H9 (cell line): ENCODE data around the gene GRK3. TPM values are rescaled to one million over a fixed set of nuclear protein-coding genes. Genes with fewer than 3 reads are reported as not detected.

Experiments
- DNase-seq: peaks from one replicate; pipeline ENCODE4 v3.0.0-alpha.2; 2017
- H2AFZ ChIP-seq: one replicate; pipeline ENCODE4 v1.6.1; 2013; ENCODE audit warnings: mild to moderate bottlenecking, low read length, control low read depth, moderate library complexity
- H2AK5ac ChIP-seq: 2 replicates; pipeline ENCODE4 v1.6.1; 2013; ENCODE audit warnings: low read length, control low read depth, mixed read lengths; ENCODE audit not compliant: insufficient read length
- H2BK120ac ChIP-seq: one replicate; pipeline ENCODE4 v1.6.1; 2013; ENCODE audit warnings: low read depth, mild to moderate bottlenecking, low read length, control low read depth, inconsistent platforms; ENCODE audit not compliant: poor library complexity, severe bottlenecking
- H2BK12ac ChIP-seq: 2 replicates; pipeline ENCODE4 v1.6.1; 2013; ENCODE audit warnings: low read length, control low read depth, mixed read lengths, low read depth; ENCODE audit not compliant: insufficient read length
- H2BK15ac ChIP-seq: 2 replicates; pipeline ENCODE4 v1.6.1; 2013; ENCODE audit warnings: low read depth, low read length, control low read depth
- H2BK20ac ChIP-seq: one replicate; pipeline ENCODE4 v1.6.1; 2013; ENCODE audit warnings: low read depth, mild to moderate bottlenecking, low read length, control low read depth, inconsistent platforms; ENCODE audit not compliant: poor library complexity, severe bottlenecking
- H2BK5ac ChIP-seq: 2 replicates; pipeline ENCODE4 v1.6.1; 2013; ENCODE audit warnings: low read length, control low read depth, mixed read lengths; ENCODE audit not compliant: insufficient read length
- H3K14ac ChIP-seq: 2 replicates; pipeline ENCODE4 v1.6.1; 2013; ENCODE audit warnings: low read length, control low read depth; ENCODE audit not compliant: insufficient read depth
- H3K18ac ChIP-seq: 2 replicates; pipeline ENCODE4 v1.6.1; 2013; ENCODE audit warnings: low read depth, mild to moderate bottlenecking, mixed read lengths, low read length, control low read depth; ENCODE audit not compliant: insufficient read length
- H3K23ac ChIP-seq: 2 replicates; pipeline ENCODE4 v1.6.1; 2013; ENCODE audit warnings: low read length, control low read depth, mixed read lengths, low read depth; ENCODE audit not compliant: insufficient read length
- H3K23me2 ChIP-seq: 2 replicates; pipeline ENCODE4 v1.6.1; 2013; ENCODE audit warnings: low read depth, mild to moderate bottlenecking, mixed read lengths, low read length, control low read depth; ENCODE audit not compliant: insufficient read length, poor library complexity, severe bottlenecking
- H3K27ac ChIP-seq: 2 replicates; pipeline ENCODE4 v1.5.1; 2013; ENCODE audit warnings: low read length, control low read depth, mixed read lengths, low read depth; ENCODE audit not compliant: insufficient read length
- H3K27me3 ChIP-seq: 2 replicates; pipeline ENCODE4 v1.6.1; 2013; ENCODE audit warnings: low read length, control low read depth, inconsistent platforms; ENCODE audit not compliant: insufficient read depth
- H3K4ac ChIP-seq: 2 replicates; pipeline ENCODE4 v1.6.1; 2013; ENCODE audit warnings: low read depth, mild to moderate bottlenecking, control low read depth, inconsistent platforms, low read length, moderate library complexity
- H3K4me1 ChIP-seq: 2 replicates; pipeline ENCODE4 v1.6.1; 2013; ENCODE audit warnings: low read length, control low read depth, inconsistent platforms; ENCODE audit not compliant: insufficient read depth
- H3K4me2 ChIP-seq: 2 replicates; pipeline ENCODE4 v1.6.1; 2013; ENCODE audit warnings: low read length, control low read depth, mixed read lengths; ENCODE audit not compliant: insufficient read length, insufficient read depth
- H3K56ac ChIP-seq: 2 replicates; pipeline ENCODE4 v1.6.1; 2013; ENCODE audit warnings: low read depth, mild to moderate bottlenecking, mixed read lengths, low read length, control low read depth; ENCODE audit not compliant: insufficient read length
- H3K79me1 ChIP-seq: 2 replicates; pipeline ENCODE4 v1.6.1; 2013; ENCODE audit warnings: low read depth, mild to moderate bottlenecking, moderate library complexity, low read length, control low read depth, inconsistent platforms; ENCODE audit not compliant: insufficient read depth, poor library complexity, severe bottlenecking
- H3K79me2 ChIP-seq: 2 replicates; pipeline ENCODE4 v1.6.1; 2013; ENCODE audit warnings: low read length, control low read depth, inconsistent platforms; ENCODE audit not compliant: insufficient read depth
- H3K9ac ChIP-seq: 2 replicates; pipeline ENCODE4 v1.6.1; 2013; ENCODE audit warnings: low read length, control low read depth, mixed read lengths; ENCODE audit not compliant: insufficient read length; ENCODE audit errors: extremely low read depth
- H3K9me3 ChIP-seq: one replicate; pipeline ENCODE4 v1.6.1; 2013; ENCODE audit warnings: low read depth, low read length, inconsistent platforms; ENCODE audit not compliant: control insufficient read depth
- H3T11ph ChIP-seq: one replicate; pipeline ENCODE4 v1.6.1; 2013; ENCODE audit warnings: mild to moderate bottlenecking, low read length, control low read depth, inconsistent platforms
- H4K20me1 ChIP-seq: one replicate; pipeline ENCODE4 v1.6.1; 2013; ENCODE audit not compliant: control insufficient read depth, insufficient read length, insufficient read depth
- H4K5ac ChIP-seq: 2 replicates; pipeline ENCODE4 v1.6.1; 2013; ENCODE audit warnings: low read depth, mild to moderate bottlenecking, mixed read lengths, low read length, control low read depth; ENCODE audit not compliant: insufficient read length
- H4K8ac ChIP-seq: replicated peaks from 2 replicates; pipeline ENCODE4 v1.6.1; 2013; ENCODE audit warnings: low read length, control low read depth, mixed read lengths, low read depth; ENCODE audit not compliant: insufficient read length
- H4K91ac ChIP-seq: 2 replicates; pipeline ENCODE4 v1.6.1; 2013; ENCODE audit warnings: low read depth, mild to moderate bottlenecking, moderate library complexity, mixed read lengths, low read length, control low read depth; ENCODE audit not compliant: insufficient read length
- H3K27ac Mint-ChIP-seq, 3 experiments: 2 replicates in 2 of 3; 3 replicates in 1 of 3; pipeline ENCODE4 v1.8.0; 2020 to 2021; ENCODE audit warnings: mixed read lengths in 3 of 3, mild to moderate bottlenecking in 1 of 3, moderate library complexity in 1 of 3
- H3K27me3 Mint-ChIP-seq: 2 replicates; pipeline ENCODE4 v1.8.0; 2021; ENCODE audit warnings: low read depth, mild to moderate bottlenecking, moderate library complexity, mixed read lengths
- H3K36me3 Mint-ChIP-seq, 3 experiments: 2 replicates in 2 of 3; 3 replicates in 1 of 3; pipeline ENCODE4 v1.8.0; 2020 to 2021; ENCODE audit warnings: low read depth in 3 of 3, mixed read lengths in 3 of 3; ENCODE audit not compliant: insufficient read depth in 1 of 3
- H3K4me1 Mint-ChIP-seq, 2 experiments: 2 replicates each; pipeline ENCODE4 v1.8.0; 2020; ENCODE audit warnings: mixed read lengths in 2 of 2
- H3K4me3 Mint-ChIP-seq, 2 experiments: 2 replicates in 1 of 2; 3 replicates in 1 of 2; pipeline ENCODE4 v1.8.0; 2020 to 2021; ENCODE audit warnings: mild to moderate bottlenecking in 2 of 2, mixed read lengths in 2 of 2, moderate library complexity in 1 of 2
- H3K9me3 Mint-ChIP-seq, 2 experiments: 2 replicates in 1 of 2; 3 replicates in 1 of 2; pipeline ENCODE4 v1.8.0; 2020; ENCODE audit warnings: mild to moderate bottlenecking in 2 of 2, mixed read lengths in 2 of 2, moderate library complexity in 1 of 2
- WGBS: extraction: QIAGEN DNeasy Blood & Tissue Kit; methylation state at CpG from one replicate; pipeline ENCODE4 v1.1.7; 2013; ENCODE audit warnings: missing lambda C conversion rate, low lambda C conversion rate, mixed read lengths; ENCODE audit not compliant: insufficient read length; ENCODE audit errors: extremely low coverage; 5-methylcytosine and 5-hydroxymethylcytosine counted together
- total RNA-seq: library from RNA; stranded (reverse); gene quantifications from 2 replicates; pipeline ENCODE4 v1.2.1, GENCODE V29; 2021
- TF ChIP-seq, protein P1 (sequence below): fragments of 200-600 bp; sonication (generic); conservative IDR thresholded peaks from 3 replicates; pipeline ENCODE4 v1.8.0; 2021; ENCODE audit warnings: antibody characterized with exemption, mild to moderate bottlenecking

The GRK3 gene
- total RNA-seq, 1 experiment from 2014 or later = 23.9 TPM

DNA sequence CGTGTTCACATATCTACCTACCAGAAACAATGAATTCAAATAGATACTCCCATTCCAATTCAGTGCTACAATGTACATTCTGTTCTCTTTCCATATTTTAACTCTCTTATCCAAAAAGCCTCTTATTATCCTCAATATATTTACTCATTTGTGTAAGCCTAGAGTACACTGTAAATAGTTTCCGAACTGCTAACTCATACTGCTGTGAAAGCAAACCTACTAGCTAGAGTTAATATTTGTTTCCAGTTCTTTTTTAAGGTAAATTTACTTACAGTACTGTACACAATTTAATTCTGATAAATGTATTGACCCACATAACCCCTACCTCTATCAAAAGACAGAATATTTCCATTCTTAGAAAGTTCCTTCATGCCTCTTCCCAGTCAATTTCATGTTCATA, 71.8 kb downstream of the GRK3 start:
- no peak overlapping the region for H2BK12ac ChIP-seq
- H3K4ac ChIP-seq = no peak overlapping the region
- H3K23ac ChIP-seq = no peak overlapping the region
- H3K4me1 ChIP-seq = peaks cover 3% of the 10 kb centered on the region; the same call in 1 of the 2 replicates
- no peak overlapping the region for H2BK120ac ChIP-seq
- no peak overlapping the region for H4K8ac ChIP-seq
- no CpG with 5 or more reads among the region's 2 CpGs for WGBS
- TF ChIP-seq, protein P1, sequence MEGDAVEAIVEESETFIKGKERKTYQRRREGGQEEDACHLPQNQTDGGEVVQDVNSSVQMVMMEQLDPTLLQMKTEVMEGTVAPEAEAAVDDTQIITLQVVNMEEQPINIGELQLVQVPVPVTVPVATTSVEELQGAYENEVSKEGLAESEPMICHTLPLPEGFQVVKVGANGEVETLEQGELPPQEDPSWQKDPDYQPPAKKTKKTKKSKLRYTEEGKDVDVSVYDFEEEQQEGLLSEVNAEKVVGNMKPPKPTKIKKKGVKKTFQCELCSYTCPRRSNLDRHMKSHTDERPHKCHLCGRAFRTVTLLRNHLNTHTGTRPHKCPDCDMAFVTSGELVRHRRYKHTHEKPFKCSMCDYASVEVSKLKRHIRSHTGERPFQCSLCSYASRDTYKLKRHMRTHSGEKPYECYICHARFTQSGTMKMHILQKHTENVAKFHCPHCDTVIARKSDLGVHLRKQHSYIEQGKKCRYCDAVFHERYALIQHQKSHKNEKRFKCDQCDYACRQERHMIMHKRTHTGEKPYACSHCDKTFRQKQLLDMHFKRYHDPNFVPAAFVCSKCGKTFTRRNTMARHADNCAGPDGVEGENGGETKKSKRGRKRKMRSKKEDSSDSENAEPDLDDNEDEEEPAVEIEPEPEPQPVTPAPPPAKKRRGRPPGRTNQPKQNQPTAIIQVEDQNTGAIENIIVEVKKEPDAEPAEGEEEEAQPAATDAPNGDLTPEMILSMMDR = no peak
- Mint-ChIP-seq H3K27ac (no peak overlapping the region), H3K4me3 (no peak overlapping the region), H3K36me3 (peaks cover 16 to 27% (median 19%) of the 10 kb centered on the region in 3 experiments), H3K4me1 (peaks cover 13 to 19% of the 10 kb centered on the region in 2 experiments), H3K27me3 (no peaks in the 10 kb centered on the region), H3K9me3 (peaks cover 0 to 11% of the 10 kb centered on the region in 2 experiments; a peak in 3 of 5 replicates)
- no peak overlapping the region for H2BK20ac ChIP-seq
- no peak overlapping the region for H2BK15ac ChIP-seq
- H3K56ac ChIP-seq = no peak overlapping the region
- no peak overlapping the region for H4K5ac ChIP-seq
- no peak overlapping the region for H2AFZ ChIP-seq
- no peaks in the 10 kb centered on the region for H3K79me1 ChIP-seq
- no peak overlapping the region for H3K18ac ChIP-seq
- H3K4me2 ChIP-seq = no peak overlapping the region
- no peak overlapping the region for H3T11ph ChIP-seq
- no peaks in the 10 kb centered on the region for H3K79me2 ChIP-seq
- H4K20me1 ChIP-seq = no peaks in the 10 kb centered on the region
- H3K14ac ChIP-seq = no peak overlapping the region
- H2BK5ac ChIP-seq = no peak overlapping the region
- no peak for DNase-seq
- H3K23me2 ChIP-seq = no peaks in the 10 kb centered on the region
- H3K9ac ChIP-seq = no peak overlapping the region
- no peaks in the 10 kb centered on the region for H3K27me3 ChIP-seq
- no peak overlapping the region for H3K27ac ChIP-seq
- no peak overlapping the region for H4K91ac ChIP-seq
- no peak overlapping the region for H2AK5ac ChIP-seq
- H3K9me3 ChIP-seq = no peaks in the 10 kb centered on the region
